Omental fat pad (tissue), 4 donors: Measurements from ENCODE around the gene MNAT1. TPM values are rescaled to one million over a fixed set of nuclear protein-coding genes. Genes with fewer than 3 reads are reported as not detected.
"Not testable (repeated sequence)": the region's sequence is repeated elsewhere in the genome, so short reads cannot be mapped to it uniquely, and the experiment has no call there.

ENCODE experiments used
- ATAC-seq: fragments of 150-250 bp; one replicate; pipeline ENCODE4 v1.9.1; 2016; ENCODE audit warnings: mild to moderate bottlenecking, moderate library complexity; ENCODE audit not compliant: low FRiP score
- DNase-seq: peaks from one replicate; pipeline ENCODE4 v3.0.0-alpha.2; 2019; ENCODE audit warnings: low spot score
- total RNA-seq, 4 donors: library from RNA; depleted of rRNA; stranded (reverse); fragments of >200 nt; gene quantifications; one replicate each; pipeline ENCODE4 v1.1.0, GENCODE V29; 2016
- TF ChIP-seq, protein P1 (sequence below), 3 donors: fragments of 450-650 bp; IDR thresholded peaks; one replicate each; pipeline ENCODE4 v1.5.1; 2016 to 2017; ENCODE audit warnings: antibody characterized with exemption in 3 of 3, mild to moderate bottlenecking in 3 of 3, moderate library complexity in 2 of 3

MNAT1 gene
- total RNA-seq, 4 donors from 2014 or later = 20.4 to 35.4 (median 31.3) TPM

DNA sequence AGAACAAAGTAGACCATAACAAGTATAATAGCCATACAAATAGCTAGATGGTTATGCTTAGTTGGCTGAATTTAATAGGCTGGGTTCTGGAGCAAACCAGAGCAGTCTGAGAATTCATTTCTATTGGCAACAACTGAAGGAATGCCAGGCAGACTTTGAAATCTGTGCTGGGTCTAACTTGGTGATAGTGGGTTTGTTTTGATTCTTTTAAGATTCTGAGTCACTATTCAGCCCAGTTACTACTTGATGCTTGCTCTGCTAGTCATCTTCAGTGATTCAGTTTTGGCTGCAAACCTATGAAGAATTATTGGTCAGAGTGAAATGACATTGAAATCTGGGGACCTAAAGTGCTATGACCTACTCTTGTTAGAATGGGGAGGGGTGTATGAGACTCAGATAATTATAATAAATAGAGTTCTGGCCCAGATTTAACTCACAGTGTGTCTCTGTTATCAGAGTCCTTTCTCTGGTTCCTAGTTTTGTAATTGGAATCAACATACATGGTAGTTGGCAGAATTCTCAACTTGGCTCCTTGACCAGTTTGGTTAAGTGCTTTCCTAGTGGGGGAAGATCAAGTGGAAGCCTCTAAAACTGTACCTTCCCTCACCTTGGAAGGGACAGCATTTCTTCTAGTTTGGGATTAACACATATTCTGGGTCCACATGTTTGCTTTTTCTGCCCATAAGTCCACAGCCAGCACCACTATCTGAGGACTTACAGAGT is 43.5 kb downstream of the MNAT1 start:
- TF ChIP-seq, protein P1, sequence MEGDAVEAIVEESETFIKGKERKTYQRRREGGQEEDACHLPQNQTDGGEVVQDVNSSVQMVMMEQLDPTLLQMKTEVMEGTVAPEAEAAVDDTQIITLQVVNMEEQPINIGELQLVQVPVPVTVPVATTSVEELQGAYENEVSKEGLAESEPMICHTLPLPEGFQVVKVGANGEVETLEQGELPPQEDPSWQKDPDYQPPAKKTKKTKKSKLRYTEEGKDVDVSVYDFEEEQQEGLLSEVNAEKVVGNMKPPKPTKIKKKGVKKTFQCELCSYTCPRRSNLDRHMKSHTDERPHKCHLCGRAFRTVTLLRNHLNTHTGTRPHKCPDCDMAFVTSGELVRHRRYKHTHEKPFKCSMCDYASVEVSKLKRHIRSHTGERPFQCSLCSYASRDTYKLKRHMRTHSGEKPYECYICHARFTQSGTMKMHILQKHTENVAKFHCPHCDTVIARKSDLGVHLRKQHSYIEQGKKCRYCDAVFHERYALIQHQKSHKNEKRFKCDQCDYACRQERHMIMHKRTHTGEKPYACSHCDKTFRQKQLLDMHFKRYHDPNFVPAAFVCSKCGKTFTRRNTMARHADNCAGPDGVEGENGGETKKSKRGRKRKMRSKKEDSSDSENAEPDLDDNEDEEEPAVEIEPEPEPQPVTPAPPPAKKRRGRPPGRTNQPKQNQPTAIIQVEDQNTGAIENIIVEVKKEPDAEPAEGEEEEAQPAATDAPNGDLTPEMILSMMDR (IDR thresholded peaks at IDR 0.05) = no peak
- ATAC-seq (peak; percentile 87), DNase-seq (no peak)

DNA sequence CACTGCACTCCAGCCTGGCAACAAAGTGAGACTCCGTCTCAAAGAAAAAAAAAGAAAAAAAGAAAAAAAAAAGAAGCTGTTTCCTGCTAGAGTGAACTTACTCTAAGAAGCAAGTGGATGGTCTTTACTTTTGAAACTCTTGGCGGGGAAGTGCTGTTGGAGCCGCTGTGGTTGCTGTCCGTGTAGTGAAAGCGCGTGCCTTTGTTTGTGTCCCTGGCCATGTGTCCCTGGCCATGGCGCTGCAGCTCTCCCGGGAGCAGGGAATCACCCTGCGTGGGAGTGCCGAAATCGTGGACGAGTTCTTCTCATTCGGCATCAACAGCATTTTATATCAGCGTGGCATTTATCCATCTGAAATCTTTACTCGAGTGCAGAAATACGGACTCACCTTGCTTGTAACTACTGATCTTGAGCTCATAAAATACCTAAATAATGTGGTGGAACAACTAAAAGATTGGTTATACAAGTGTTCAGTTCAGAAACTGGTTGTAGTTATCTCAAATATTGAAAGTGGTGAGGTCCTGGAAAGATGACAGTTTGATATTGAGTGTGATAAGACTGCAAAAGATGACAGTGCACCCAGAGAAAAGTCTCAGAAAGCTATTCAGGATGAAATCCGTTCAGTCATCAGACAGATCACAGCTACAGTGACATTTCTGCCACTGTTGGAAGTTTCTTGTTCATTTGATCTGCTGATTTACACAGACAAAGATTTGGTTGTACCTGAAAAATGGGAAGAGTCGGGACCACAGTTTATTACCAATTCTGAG is 45.4 kb downstream of the MNAT1 start:
- ATAC-seq, DNase-seq: not testable (repeated sequence)

DNA sequence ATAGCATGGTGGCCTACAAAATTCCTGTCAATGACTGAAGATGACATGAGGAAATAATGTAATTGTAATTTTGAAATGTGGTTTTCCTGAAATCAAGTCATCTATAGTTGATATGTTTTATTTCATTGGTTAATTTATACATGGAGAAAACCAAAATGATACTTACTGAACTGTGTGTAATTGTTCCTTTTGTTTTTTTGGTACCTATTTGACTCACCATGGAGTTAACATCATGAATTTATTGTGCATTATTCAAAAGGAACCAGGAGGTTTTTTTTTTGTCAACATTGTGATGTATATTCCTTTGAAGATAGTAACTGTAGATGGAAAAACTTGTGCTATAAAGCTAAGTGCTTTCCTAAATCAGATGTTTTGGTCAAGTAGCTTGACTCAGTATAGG is 46.0 kb downstream of the MNAT1 start:
- not testable (repeated sequence) for ATAC-seq, DNase-seq

DNA sequence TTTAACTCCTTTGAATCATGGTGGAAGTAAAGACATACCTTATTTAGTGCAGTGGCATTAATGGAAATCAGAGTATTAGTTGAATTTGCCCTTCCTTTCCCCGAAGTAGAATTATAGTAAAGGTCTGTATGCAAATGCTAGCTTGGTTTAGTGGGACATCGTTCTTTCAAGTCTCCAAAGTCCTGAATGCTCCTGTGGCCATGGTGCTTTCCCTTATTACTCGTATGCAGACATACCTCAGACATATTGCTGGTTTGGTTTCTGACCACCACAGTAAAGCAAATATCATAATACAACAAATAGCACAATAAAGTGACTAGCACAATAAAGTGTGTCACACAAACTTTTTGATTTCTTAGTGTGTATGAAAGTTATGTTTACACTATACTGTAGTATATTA is 52.3 kb downstream of the MNAT1 start:
- ATAC-seq = no peak
- TF ChIP-seq, protein P1 (IDR thresholded peaks at IDR 0.05) = no peak
- no peak for DNase-seq

DNA sequence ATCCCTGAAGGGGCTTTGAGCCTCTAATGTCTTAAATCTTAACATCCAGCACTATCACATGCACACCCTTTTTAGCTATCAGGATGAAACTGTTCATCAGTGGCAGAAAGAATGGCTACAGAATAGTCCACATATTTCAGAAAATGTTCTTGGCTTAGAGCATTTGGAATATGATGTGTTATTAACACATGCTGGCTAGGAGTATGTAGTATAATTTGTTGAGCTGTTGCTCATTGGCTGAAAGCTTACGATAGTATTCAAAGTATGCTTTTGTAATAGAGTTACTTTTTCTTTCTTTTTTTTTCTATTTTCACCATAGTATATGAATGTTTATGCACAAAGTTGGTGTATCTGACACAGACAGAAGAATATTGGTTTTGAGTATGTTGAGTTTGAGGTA is 55.1 kb downstream of the MNAT1 start:
- ATAC-seq = no peak
- DNase-seq = no peak
- TF ChIP-seq, protein P1 (IDR thresholded peaks at IDR 0.05) = no peak

DNA sequence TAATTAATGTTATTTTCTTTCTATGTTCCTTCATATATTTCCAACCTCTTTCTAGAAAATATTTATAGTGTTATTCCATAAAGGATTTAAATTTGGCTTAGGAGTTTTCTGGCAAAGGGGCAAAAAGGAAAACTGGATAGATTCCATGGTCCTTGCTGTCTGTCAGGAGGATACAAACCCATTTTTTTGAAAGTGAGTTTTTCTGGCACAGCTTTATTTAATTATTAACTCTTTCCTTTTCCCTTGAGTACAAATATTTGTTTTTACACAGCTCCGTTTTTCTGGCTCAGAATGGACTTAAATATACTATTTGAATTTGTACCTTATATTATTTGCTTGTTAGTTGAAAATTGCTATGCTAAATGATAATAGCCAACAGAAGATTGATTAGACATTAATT is 56.3 kb downstream of the MNAT1 start:
- TF ChIP-seq, protein P1 (IDR thresholded peaks at IDR 0.05) = no peak
- no peak for DNase-seq
- ATAC-seq = no peak

DNA sequence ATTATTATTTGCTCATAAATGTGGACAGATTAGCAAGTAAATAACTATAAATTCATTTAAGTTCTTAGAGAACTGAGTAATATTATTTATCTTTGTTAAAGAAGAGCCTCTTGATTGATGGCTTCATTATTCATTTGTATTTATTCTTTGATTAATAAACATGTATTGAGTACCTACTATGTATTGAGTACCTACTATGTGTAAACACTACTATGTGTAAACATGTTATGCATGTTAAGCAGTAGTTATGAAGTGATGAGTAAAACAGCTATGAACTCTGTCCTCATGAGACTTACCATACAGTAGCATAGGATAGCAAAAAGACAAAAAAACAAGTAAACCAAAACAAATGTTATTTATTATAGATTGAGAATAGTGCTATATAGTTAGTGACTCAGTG is 61.9 kb downstream of the MNAT1 start:
- no peak for ATAC-seq
- TF ChIP-seq, protein P1 (IDR thresholded peaks at IDR 0.05) = no peak
- no peak for DNase-seq

DNA sequence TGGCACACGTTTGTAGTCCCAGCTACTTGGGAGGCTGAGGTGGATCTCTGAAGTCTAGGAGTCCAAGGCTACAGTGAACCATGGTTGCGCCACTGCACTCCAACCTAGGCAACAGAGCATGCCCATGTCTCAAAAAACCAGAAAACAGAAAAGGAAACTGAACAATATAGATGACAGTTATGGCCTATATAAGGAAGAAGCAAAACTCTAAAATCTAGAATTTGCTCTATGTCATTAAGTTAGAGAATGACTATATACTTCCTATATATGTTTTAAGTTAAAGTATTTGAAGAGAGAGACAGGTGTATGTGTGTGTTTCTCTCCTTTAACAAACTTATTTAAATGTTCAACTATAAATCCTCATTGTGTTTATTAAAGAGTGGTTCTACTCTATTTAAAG is 65.8 kb downstream of the MNAT1 start:
- no peak for DNase-seq
- TF ChIP-seq, protein P1 (IDR thresholded peaks at IDR 0.05) = no peak
- ATAC-seq = no peak
